GM19463 (cell line): ENCODE measurements around the gene ZNF646.

ENCODE experiments used
- ATAC-seq: cut with Tn5 transposase; IDR thresholded peaks from one replicate; pipeline ENCODE4 v1.9.1; 2021; ENCODE audit warnings: mild to moderate bottlenecking, moderate library complexity; ENCODE audit not compliant: unreplicated experiment

Gene ZNF646

DNA sequence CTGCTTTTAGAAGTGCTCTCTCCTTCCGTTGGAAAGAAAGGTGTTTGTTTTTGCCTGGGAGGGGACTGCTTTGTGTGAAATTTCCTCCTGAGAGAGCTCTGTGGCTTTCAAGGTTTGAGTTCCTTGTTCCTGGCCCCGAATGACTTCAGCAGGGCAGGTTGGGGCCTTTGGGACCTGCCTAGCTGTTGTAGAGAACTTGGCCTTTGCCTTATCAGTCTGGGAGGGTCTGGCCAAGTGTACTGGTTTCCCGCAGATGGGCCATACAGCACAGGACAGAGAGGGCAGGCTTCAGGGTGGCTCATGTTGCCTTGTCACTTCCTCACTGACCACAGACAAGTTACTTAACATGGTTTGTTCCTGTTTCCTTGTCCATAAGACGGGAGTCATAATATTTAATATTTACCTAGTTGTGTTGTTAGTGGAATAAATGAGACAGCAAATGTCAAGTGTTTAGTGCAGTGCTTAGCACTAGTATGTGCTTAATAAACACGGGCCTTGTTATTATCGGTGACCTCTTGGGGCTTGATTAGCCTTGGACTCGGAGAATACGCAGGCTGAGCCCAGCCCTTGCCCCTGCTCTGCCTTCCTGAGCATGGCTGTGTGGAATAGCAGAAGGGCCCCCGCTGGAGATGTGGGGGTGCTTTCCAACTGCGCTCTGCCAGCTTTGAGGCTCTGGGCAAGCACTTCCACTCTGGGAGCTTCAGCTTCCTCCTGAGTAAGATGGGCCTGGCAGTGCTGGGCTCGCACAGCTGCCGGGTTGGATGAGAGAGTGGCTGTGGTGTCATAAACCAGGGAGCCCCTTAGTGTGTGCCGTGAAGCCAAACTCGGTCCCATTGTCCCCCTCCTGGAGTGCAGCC is 54.7 kb downstream of the ZNF646 start:
- ATAC-seq = no peak

DNA sequence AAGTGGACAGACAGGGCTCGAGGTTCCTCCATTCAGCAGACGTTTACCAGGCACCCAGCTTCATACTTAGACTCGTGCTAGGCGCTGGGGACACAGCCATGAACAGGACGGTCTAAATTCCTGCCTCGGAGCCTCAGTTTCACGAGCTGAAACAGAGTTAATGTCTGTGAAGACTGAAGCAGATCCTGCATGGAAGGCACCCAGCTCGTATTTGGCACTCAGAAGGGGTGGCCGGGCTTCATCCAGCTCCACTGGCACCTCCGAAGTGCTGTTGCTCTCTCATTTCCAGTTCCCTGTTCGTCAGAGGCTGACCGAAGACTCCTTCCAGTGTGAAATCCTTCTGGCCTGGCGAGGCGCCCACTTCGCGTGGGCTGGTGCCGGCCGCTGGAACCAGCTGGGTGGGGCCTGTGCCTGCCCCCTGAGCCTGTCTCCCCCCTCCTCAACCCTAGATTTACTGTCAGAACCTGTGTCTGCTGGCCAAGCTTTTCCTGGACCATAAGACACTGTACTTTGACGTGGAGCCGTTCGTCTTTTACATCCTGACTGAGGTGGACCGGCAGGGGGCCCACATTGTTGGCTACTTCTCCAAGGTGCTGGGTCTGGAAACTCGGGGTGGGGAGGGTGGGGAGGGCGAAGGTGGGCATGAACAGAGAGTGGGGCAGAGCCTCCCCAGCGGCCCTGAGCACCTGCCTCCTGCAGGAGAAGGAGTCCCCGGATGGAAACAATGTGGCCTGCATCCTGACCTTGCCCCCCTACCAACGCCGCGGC is 55.5 kb downstream of the ZNF646 start:
- no peak for ATAC-seq

DNA sequence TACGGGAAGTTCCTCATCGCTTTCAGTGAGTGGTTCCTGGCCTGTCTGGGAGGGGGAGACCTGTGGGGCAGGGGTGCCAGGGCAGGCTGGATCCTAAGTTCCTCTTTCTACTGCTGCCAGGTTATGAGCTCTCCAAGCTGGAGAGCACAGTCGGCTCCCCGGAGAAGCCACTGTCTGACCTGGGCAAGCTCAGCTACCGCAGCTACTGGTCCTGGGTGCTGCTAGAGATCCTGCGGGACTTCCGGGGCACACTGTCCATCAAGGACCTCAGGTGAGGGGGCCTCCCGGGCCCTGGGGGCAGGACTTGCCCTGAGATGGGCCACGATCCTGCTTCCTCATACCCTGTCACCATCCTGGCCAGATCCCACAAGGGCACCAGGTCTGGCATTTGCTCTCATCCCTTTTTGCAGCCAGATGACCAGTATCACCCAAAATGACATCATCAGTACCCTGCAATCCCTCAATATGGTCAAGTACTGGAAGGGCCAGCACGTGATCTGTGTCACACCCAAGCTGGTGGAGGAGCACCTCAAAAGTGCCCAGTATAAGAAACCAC is 56.2 kb downstream of the ZNF646 start:
- no peak for ATAC-seq

DNA sequence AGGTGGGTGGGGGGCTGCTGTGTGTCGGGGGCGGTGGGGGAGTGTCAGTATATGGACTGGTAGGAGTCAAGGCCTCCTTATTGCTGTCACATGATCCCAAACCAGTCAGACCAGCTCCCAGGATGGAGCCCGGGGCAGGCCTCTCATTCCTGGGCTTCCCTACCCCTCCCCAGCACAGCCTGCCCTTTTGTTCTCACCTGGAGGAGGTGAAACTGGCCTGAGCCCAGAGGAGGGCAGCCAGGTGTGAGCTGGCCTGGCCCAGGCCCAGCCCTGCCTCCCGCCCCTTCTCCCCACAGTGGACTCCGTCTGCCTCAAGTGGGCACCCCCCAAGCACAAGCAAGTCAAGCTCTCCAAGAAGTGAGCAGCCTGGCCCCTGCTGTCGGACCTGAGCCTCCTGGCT is 56.7 kb downstream of the ZNF646 start:
- no peak for ATAC-seq

DNA sequence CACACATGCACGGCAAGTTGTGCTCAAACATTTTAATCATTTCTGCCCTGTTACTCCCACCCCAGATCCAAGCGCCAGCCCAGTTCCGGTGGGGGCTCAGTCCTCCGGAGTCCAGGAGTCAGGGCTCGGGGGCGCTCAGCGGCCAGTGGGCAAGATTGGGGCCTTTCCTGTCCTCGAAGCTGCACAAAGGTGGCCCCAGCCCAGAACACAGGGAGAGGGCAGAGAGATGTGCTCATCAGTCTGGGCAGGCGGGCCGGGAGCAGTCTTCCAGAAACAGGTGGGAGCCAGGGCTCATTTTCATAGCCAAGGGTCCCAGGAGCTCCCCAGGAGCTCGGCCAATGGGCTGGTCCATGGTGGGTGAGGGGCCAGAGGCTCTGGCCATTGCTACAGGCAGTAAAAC is 57.2 kb downstream of the ZNF646 start:
- no peak for ATAC-seq

DNA sequence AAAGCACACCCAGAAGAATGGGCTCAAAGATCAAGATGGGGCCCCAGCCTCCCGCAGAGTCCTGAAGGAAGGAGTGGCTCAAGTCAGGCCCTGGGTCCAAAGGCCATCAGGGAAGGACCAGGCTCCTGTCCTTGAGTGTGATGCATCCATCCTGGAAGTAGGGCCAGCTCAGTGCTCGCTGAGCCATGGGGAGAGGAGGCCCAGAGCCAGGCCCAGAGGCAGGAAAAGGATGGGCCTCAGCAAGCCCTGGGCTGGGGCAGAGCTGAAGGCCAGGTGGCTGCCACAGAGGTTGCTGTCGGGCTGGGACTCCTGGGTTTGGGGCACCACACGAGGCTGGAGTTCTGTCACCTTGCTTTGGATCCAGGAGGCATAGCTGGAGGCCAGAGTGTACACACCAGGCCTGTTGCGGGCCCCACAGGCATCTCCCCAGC is 57.6 kb downstream of the ZNF646 start:
- ATAC-seq = no peak

DNA sequence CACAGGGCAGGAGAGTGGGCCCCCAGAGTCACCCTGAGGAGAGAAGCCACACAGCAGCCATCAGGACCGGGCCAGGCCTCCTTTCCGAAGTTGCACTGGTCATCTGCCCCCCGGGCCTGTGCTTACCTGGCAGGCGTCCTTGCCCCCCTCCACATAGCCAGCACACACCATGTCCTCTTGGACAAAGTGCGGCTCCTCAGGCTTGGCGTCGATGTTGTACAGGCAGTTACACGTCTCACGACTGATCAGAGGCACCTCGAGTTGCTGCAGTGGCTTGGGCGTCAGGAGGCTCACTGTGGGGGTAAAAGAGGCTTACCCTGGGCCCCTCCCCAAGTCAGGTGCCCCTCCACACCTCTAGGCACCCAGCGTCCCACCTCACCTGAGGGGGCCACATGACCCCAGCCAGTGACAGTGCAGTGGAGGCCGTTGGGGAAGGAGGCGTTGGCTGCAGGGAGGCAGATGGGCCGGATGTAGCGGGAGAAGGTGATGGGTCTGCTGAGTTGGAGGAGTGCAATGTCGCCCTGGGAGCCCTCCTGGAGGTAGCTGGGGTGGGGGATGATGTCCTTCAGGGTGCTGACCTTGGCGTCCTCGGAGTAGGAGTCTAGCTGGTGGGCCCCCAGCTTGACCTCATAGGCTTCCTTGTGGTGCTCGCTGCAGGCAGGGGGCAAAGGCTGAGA is 58.2 kb downstream of the ZNF646 start:
- ATAC-seq = no peak

DNA sequence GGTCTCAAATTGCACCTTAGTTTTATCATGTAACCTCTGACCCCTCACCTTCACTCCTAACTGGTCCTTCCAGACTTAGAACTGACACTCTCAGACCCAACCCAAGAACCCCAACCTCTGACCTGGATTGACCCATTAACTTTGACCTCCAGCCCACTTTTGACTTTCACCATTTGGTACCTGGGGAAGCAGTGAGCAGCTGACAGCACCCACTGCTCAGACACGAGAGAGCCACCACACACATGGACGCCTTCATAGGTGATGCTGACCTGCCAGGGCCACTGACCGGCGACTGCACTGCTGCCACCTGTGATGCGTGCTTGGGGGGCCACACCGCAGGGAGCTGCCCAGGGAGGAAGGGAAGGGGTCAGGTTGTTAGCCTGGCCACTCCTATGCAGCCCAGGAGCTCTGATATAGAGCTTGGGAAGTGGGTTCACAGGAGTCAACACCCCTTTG is 58.9 kb downstream of the ZNF646 start:
- no peak for ATAC-seq
